Activated T-cell treated with anti-CD3 and anti-CD28 coated beads for 4 hours (primary cell): ENCODE results near the gene TEX2.

Experiments
- DNase-seq: peaks from one replicate; pipeline ENCODE4 v3.0.0-alpha.2; 2020

TEX2 gene

GRCh38 chr17:64110379-64111152 is 152.5 kb downstream of the TEX2 start:
- no peak for DNase-seq

DNA sequence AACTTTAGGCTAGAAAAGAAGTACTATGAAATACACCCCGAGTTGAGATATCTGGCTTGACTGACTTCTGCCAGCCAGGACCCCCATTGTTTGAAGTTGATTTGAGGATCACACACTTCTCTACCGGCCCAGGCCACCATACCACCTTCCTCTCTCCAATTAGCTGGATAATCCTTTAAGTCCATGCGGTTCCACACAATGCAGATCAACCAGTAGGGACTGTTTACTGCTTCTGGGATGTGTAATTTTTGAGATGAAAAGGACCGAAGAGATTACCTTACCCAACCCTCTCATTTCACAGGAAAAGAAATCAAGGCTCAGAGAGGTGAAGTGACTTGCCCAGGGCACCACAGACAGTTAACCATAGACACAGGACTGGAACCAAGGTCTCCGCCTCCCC is 153.7 kb downstream of the TEX2 start:
- no peak for DNase-seq

GRCh38 chr17:64107500-64108236 is 155.4 kb downstream of the TEX2 start:
- DNase-seq = no peak

DNA sequence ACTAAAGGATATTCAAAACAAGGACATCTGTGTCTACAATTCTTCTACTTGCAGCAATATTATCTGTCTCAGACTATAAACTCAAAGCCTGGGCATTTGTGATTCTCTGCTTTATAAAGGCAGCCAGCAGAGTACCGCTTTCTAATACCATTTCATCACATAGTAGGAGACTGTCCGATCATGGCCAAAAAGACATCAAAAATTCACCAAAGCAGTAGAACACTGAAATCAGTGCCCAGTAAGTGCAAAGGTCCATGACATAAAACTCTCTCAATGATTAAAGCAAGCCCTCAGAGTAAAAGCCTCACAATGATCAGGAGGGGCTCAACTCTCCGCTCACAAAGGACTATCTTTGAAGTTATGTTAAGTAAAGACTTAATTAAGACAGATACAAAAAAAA is 156.1 kb downstream of the TEX2 start:
- no peak for DNase-seq

- DNase-seq = no peak
These were observed 159.4 kb downstream of the TEX2 start for GRCh38 chr17:64103391-64104364.

DNA sequence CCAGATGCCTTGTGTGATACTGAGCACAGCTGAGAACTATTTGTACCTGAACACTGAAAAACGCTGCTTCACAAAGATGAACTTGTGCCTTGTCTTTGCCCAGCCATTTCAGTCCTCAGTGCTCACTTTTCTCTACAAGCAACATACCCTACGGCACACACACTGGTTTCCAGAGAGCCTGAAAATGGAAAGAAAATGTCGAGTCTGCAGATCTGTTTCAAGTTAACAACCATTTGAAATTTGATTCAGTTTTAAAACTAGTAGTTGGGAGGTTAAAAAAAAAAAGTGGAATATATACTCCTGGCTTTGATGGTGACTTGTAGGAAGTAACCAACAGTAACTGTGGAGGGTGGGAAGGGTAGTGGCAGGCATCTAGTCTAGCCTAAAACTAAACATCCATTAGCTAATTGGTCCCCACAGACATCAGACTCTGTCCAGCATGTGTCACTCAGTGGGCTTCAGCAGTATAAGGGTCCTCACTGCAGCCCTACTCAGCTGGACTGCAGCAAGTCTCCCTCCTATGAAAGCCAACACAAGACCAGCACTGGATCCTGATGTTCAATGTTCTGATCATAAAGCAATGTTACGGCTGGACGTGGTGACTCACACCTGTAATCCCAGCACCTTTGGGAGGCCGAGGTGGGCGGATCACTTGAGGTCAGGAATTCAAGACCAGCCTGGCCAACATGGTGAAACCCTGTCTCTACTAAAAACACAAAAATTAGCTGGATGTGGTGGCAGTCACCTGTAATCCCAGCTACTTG is 160.3 kb downstream of the TEX2 start:
- no peak for DNase-seq

- DNase-seq = no peak
These were observed 163.5 kb downstream of the TEX2 start for GRCh38 chr17:64099543-64099942.
